ENCODE results near the gene PTPRN.

PTPRN gene

DNA sequence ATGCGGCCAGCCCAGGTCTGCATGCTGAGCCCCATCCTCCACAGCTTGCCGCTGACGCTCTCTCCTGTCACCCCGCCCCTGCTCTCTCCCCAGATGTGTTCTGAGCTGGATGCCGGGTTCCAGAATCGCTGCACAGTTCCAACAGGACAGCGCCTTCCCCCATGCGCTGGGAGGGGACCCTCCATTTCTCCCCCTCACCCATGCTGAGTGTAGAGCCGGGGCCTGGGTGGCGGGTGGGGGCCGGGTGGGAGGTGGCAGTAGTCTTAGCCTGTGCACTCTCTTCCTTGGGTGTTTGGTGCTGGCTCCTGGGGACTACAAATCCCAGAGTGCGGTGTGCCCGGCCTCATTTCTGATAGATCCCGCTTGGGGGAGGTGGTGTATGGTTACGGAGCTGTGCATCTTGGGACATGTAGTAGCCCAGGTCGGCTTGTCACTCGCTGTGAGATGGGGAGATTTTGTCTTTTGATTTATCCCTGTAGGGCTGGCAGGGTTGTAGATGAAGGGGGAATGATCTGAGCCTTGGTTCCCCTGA is 23.2 kb downstream of the PTPRN start:
- H3K27ac ChIP-seq, result no peak overlapping the region
- no peak for TF ChIP-seq ZFX (IDR thresholded peaks at IDR 0.05; ENCODE audit: borderline replicate concordance)
- TF ChIP-seq, protein P1, sequence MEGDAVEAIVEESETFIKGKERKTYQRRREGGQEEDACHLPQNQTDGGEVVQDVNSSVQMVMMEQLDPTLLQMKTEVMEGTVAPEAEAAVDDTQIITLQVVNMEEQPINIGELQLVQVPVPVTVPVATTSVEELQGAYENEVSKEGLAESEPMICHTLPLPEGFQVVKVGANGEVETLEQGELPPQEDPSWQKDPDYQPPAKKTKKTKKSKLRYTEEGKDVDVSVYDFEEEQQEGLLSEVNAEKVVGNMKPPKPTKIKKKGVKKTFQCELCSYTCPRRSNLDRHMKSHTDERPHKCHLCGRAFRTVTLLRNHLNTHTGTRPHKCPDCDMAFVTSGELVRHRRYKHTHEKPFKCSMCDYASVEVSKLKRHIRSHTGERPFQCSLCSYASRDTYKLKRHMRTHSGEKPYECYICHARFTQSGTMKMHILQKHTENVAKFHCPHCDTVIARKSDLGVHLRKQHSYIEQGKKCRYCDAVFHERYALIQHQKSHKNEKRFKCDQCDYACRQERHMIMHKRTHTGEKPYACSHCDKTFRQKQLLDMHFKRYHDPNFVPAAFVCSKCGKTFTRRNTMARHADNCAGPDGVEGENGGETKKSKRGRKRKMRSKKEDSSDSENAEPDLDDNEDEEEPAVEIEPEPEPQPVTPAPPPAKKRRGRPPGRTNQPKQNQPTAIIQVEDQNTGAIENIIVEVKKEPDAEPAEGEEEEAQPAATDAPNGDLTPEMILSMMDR (IDR thresholded peaks at IDR 0.05), result no peak

DNA sequence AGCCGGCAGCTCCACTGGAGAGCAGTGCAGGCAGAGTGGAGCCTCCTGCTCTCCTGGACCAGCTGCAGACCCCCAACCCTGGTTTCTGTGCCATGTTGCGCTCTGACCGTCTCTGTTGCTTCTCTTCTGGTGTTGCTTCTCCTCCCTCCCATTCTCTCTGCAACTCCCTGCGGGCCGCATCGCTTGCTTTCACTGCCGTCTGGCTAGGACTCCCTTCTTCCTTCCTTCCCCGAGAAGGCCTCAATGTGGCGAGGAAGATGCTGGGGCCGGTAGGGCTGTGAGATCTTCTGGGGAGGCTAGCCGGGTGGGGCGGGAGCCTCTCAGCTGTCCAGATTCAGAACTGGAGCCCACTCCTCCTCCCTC is 23.8 kb downstream of the PTPRN start:
- no peak overlapping the region for H3K27ac ChIP-seq
- TF ChIP-seq, protein P1 (IDR thresholded peaks at IDR 0.05), result no peak
- no peak for TF ChIP-seq ZFX (IDR thresholded peaks at IDR 0.05; ENCODE audit: borderline replicate concordance)

DNA sequence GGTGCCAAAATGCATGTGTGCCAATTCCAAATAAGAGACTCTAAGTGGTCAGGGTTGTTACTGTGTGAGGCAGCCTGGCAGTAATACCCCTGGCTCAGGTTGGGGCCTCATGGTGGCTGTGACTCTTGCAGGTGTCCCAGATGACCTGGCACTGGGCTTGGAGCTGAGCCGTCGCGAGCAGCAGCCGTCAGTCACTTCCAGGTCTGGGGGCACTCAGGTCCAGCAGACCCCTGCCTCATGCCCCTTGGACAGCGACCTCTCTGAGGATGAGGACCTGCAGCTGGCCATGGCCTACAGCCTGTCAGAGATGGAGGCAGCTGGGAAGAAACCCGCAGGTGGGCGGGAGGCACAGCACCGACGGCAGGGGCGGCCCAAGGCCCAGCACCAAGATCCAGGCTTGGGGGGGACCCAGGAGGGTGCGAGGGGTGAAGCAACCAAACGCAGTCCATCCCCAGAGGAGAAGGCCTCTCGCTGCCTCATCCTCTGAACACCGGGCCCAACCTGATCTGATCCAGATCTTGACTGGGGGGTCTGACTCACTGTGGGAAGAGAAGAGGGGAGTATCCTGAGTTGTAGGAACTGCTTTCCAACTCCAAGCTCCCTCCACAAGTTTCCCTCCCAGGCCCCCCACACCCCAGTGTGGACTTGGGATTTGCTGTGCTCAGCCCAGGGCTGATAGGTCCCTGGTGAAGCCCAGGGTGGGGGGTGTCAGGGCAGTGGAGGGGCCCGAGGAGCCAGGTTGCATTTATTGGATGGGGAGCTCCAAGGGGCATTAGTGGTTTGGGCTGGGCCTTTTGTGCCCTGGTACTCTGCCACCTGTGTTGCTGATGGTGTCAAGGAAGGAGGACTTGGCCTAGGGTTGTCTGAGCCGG is 24.5 kb downstream of the PTPRN start:
- TF ChIP-seq, protein P1 (IDR thresholded peaks at IDR 0.05), result no peak
- TF ChIP-seq ZFX (IDR thresholded peaks at IDR 0.05; ENCODE audit: borderline replicate concordance), result no peak

DNA sequence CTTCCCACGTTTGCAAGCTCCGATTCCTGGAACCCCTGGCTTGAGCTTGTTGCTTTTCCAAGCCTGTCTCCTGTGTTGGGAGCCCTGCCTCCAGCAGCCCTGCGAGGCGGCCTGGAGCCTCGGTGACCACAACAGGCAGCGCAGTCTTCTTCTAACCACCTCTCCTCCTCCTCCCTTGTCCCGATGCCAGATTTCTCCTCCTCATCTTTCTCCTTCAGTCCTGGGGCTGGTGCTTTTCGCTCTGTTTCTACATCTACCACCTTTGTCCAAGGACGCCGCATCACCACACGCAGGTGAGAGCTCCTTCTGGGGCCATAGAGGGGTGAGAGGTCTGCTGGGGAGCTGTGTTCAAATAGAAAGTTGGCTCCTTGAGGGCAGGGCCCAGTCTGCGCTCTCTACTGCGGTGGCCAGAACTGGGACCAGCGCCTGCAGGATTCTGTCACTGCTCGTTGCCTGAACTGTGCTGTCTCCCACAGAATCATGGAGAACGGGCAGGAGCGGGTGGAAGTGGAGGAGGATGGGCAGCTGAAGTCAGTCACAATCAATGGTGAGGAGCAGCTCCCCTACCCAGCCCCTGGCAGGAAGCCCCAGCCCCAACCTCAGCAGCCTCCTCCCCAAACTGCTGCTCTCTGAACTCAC is 26.1 kb downstream of the PTPRN start:
- H3K27ac ChIP-seq, result no peak overlapping the region
- TF ChIP-seq, protein P1 (IDR thresholded peaks at IDR 0.05), result no peak
- TF ChIP-seq ZFX (IDR thresholded peaks at IDR 0.05; ENCODE audit: borderline replicate concordance), result no peak

More for the DNA sequence above, 24.5 kb downstream of the PTPRN start:
- no peak overlapping the region for H3K27ac ChIP-seq

DNA sequence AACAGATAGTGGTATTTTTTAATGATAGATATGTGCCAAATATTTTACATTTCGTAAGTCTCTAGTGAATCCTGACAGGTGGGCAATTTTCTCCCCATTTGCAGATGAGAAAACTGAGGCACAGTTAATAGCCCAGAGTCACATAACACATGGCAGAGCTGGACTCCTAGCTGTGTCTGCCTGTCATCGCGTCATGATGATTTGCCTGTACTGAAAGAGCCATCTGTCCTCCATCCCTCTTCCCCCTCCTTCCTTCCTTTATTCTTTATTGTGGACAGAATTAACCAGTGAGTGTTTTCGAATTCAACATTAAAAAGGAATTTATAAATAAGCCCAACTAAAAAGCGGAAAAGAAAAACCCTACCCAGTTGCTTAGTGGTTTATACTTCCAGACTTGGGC is 26.8 kb downstream of the PTPRN start:
- no peak for TF ChIP-seq ZFX (IDR thresholded peaks at IDR 0.05; ENCODE audit: borderline replicate concordance)
- TF ChIP-seq, protein P1 (IDR thresholded peaks at IDR 0.05), result no peak
- H3K27ac ChIP-seq, result no peak overlapping the region

DNA sequence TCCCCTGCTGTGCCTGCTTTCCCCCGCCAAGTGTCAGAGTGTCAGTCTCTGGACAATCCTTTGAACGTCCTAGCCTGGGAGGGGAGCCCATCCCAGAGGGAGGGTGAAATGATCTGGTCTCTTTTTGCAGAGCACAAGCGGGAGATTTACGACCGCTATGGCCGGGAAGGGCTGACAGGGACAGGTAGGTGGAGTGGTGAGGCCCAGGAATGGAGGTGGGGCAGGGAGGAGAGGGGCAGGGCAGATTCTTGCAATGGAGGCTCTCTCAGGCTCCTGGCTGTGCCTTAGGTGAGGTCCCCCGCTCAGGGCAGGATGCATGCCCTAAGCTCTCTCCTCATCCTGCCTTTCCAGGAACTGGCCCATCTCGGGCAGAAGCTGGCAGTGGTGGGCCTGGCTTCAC is 27.6 kb downstream of the PTPRN start:
- no peak overlapping the region for H3K27ac ChIP-seq
- no peak for TF ChIP-seq ZFX (IDR thresholded peaks at IDR 0.05; ENCODE audit: borderline replicate concordance)
- TF ChIP-seq, protein P1 (IDR thresholded peaks at IDR 0.05), result no peak

DNA sequence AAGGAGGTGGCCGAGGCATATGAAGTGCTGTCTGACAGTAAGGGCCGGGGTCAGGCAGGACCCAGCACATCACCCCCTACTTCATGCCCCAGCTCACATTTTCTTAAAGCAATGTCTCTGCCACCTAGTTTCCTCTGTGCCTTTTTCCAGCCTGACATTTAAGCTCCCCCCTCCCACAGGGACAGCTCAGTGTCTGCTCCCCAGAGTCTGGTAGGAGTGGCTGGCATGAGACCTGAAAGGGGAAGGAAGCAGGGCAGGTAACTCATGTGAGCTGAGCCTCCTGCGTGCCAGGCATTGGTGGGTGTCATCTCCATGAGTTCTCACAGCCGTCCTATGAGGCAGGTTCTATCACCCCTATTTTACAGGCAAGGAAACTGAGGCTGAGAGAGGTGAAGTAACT is 28.6 kb downstream of the PTPRN start:
- no peak overlapping the region for H3K27ac ChIP-seq
- TF ChIP-seq, protein P1 (IDR thresholded peaks at IDR 0.05), result no peak
- no peak for TF ChIP-seq ZFX (IDR thresholded peaks at IDR 0.05; ENCODE audit: borderline replicate concordance)
